ENCODE results near the gene PLXNA4.

PLXNA4 gene

GRCh38 chr7:132568962-132569361 lies 7.3 kb downstream of the PLXNA4 start:
- Histone ChIP-seq H3K36me3 (ENCODE audit: low read length) (no peaks in the 10 kb centered on the region), H3K9me2 (replicated peaks; ENCODE audit: insufficient read depth, low read length) (no peaks in the 10 kb centered on the region), H3K79me2 (ENCODE audit: insufficient read depth, low read length) (no peaks in the 10 kb centered on the region), H3K27me3 (ENCODE audit: low read length) (no peaks in the 10 kb centered on the region), H2AFZ (ENCODE audit: low read depth, low read length, severe bottlenecking) (no peak overlapping the region), H3K9me3 (ENCODE audit: insufficient read depth, low read length) (no peaks in the 10 kb centered on the region), H3K27ac (ENCODE audit: low read depth, low read length) (no peak overlapping the region), H3F3A (ENCODE audit: insufficient read depth) (no peaks in the 10 kb centered on the region), H3K4me2 (ENCODE audit: low read depth, low read length, poor library complexity, severe bottlenecking) (no peak overlapping the region), H4K20me1 (ENCODE audit: low read depth, low read length) (no peaks in the 10 kb centered on the region), H3K9ac (ENCODE audit: low read length) (no peak overlapping the region), H3K4me3 (ENCODE audit: insufficient read depth, low read length, poor library complexity, severe bottlenecking) (no peak overlapping the region)
- TF ChIP-seq CTCF (IDR thresholded peaks at IDR 0.05; ENCODE audit: insufficient read depth, low read length, poor library complexity, severe bottlenecking) (no peak), EZH2phosphoT487 (conservative IDR thresholded peaks at IDR 0.05; ENCODE audit: low read length) (no peak)

- TF ChIP-seq EZH2phosphoT487 (conservative IDR thresholded peaks at IDR 0.05; ENCODE audit: low read length) = no peak
- TF ChIP-seq CTCF (IDR thresholded peaks at IDR 0.05; ENCODE audit: insufficient read depth, low read length, poor library complexity, severe bottlenecking) = no peak
- no peak overlapping the region for H3K27ac ChIP-seq (ENCODE audit: low read depth, low read length)
- no peak overlapping the region for H3K4me2 ChIP-seq (ENCODE audit: low read depth, low read length, poor library complexity, severe bottlenecking)
- no peak overlapping the region for H3K9ac ChIP-seq (ENCODE audit: low read length)
- H3K4me3 ChIP-seq (ENCODE audit: insufficient read depth, low read length, poor library complexity, severe bottlenecking) = no peak overlapping the region
- H3K27me3 ChIP-seq (ENCODE audit: low read length) = no peaks in the 10 kb centered on the region
- no peak overlapping the region for H2AFZ ChIP-seq (ENCODE audit: low read depth, low read length, severe bottlenecking)
- H3K9me3 ChIP-seq (ENCODE audit: insufficient read depth, low read length) = no peaks in the 10 kb centered on the region
- no peaks in the 10 kb centered on the region for H4K20me1 ChIP-seq (ENCODE audit: low read depth, low read length)
- no peaks in the 10 kb centered on the region for H3F3A ChIP-seq (ENCODE audit: insufficient read depth)
- no peaks in the 10 kb centered on the region for H3K79me2 ChIP-seq (ENCODE audit: insufficient read depth, low read length)
- no peaks in the 10 kb centered on the region for H3K9me2 ChIP-seq (replicated peaks; ENCODE audit: insufficient read depth, low read length)
- no peaks in the 10 kb centered on the region for H3K36me3 ChIP-seq (ENCODE audit: low read length)
Observed at GRCh38 chr7:132565885-132566284, 10.4 kb downstream of the PLXNA4 start.

GRCh38 chr7:132565441-132565840 lies 10.8 kb downstream of the PLXNA4 start:
- TF ChIP-seq CTCF (IDR thresholded peaks at IDR 0.05; ENCODE audit: insufficient read depth, low read length, poor library complexity, severe bottlenecking) = no peak
- TF ChIP-seq EZH2phosphoT487 (conservative IDR thresholded peaks at IDR 0.05; ENCODE audit: low read length) = no peak

More at GRCh38 chr7:132565441-132565840, 10.8 kb downstream of the PLXNA4 start:
- Histone ChIP-seq H3K4me3 (ENCODE audit: insufficient read depth, low read length, poor library complexity, severe bottlenecking) (no peak overlapping the region), H3K27me3 (ENCODE audit: low read length) (no peaks in the 10 kb centered on the region), H3K9me2 (replicated peaks; ENCODE audit: insufficient read depth, low read length) (no peaks in the 10 kb centered on the region), H3K4me2 (ENCODE audit: low read depth, low read length, poor library complexity, severe bottlenecking) (no peak overlapping the region), H4K20me1 (ENCODE audit: low read depth, low read length) (no peaks in the 10 kb centered on the region), H3K27ac (ENCODE audit: low read depth, low read length) (no peak overlapping the region), H3K36me3 (ENCODE audit: low read length) (no peaks in the 10 kb centered on the region), H3K9ac (ENCODE audit: low read length) (no peak overlapping the region), H2AFZ (ENCODE audit: low read depth, low read length, severe bottlenecking) (no peak overlapping the region), H3F3A (ENCODE audit: insufficient read depth) (no peaks in the 10 kb centered on the region), H3K79me2 (ENCODE audit: insufficient read depth, low read length) (no peaks in the 10 kb centered on the region), H3K9me3 (ENCODE audit: insufficient read depth, low read length) (no peaks in the 10 kb centered on the region)
